Measurements from ENCODE around the gene ADAM19.
A peak's percentile ranks its signal among the peaks of the same experiment; 100 is the strongest.

ADAM19 gene

DNA sequence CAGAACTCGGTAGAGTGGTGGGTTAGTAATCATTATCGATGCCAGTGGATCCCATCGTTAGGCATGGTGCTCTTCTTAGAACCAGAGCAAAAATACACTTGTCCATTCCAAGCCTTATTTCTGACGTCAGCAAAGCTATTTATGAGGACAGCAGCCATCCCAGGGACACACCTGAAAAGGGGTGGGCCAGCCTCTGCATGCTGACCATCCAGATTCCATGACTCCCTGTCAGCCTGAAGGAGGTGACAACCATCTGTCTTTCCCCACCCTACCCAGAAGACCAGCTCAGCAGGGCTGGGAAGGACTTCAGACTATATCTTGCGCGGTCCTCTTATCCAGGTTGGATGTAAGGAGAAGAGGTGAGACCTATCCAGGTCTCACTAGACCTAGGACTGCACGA is 121.3 kb downstream of the ADAM19 start:
- Histone ChIP-seq H3K27me3 (ENCODE audit: control insufficient read depth, insufficient read depth, low read length) (no peaks in the 10 kb centered on the region), H2AFZ (no peak overlapping the region), H3K79me2 (no peaks in the 10 kb centered on the region), H3K27ac (no peak overlapping the region), H3K36me3 (ENCODE audit: control insufficient read depth, insufficient read depth, low read length) (no peaks in the 10 kb centered on the region), H3K4me3 (ENCODE audit: low read depth, low read length) (no peak overlapping the region), H3K4me2 (ENCODE audit: low read length) (no peak overlapping the region), H3K9ac (no peak overlapping the region), H3K9me3 (ENCODE audit: control insufficient read depth, low read length) (no peaks in the 10 kb centered on the region), H3K4me1 (peaks cover 2% of the 10 kb centered on the region)
- TF ChIP-seq, protein P1, sequence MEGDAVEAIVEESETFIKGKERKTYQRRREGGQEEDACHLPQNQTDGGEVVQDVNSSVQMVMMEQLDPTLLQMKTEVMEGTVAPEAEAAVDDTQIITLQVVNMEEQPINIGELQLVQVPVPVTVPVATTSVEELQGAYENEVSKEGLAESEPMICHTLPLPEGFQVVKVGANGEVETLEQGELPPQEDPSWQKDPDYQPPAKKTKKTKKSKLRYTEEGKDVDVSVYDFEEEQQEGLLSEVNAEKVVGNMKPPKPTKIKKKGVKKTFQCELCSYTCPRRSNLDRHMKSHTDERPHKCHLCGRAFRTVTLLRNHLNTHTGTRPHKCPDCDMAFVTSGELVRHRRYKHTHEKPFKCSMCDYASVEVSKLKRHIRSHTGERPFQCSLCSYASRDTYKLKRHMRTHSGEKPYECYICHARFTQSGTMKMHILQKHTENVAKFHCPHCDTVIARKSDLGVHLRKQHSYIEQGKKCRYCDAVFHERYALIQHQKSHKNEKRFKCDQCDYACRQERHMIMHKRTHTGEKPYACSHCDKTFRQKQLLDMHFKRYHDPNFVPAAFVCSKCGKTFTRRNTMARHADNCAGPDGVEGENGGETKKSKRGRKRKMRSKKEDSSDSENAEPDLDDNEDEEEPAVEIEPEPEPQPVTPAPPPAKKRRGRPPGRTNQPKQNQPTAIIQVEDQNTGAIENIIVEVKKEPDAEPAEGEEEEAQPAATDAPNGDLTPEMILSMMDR (IDR thresholded peaks at IDR 0.05) = no peak

DNA sequence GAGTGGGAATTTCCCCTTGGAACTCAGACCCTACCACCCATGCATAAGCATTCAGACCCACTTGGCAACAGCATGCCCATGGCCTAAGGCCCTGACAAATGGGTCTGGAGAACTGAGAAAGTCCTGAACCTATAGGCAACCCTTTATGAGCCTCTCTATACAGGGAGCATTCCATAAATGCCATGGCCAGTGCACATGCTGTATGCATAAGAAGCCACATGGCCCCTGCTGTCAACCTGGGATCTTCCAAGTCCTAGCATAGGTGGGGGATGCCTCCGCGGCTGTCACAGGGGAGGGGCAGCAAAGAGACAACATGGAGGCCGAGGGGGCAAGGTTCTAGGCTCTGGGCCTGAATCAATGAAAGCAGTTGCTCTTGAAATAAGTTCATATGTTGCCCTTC is 123.8 kb downstream of the ADAM19 start:
- Histone ChIP-seq H3K4me3 (ENCODE audit: low read depth, low read length) (no peak overlapping the region), H3K36me3 (ENCODE audit: control insufficient read depth, insufficient read depth, low read length) (no peaks in the 10 kb centered on the region), H3K27me3 (ENCODE audit: control insufficient read depth, insufficient read depth, low read length) (no peaks in the 10 kb centered on the region), H3K4me2 (ENCODE audit: low read length) (no peak overlapping the region), H3K79me2 (no peaks in the 10 kb centered on the region), H3K9ac (no peak overlapping the region), H2AFZ (no peak overlapping the region), H3K9me3 (ENCODE audit: control insufficient read depth, low read length) (no peaks in the 10 kb centered on the region), H3K4me1 (peaks cover 2% of the 10 kb centered on the region), H3K27ac (no peak overlapping the region)
- TF ChIP-seq, protein P1 (IDR thresholded peaks at IDR 0.05) = no peak

DNA sequence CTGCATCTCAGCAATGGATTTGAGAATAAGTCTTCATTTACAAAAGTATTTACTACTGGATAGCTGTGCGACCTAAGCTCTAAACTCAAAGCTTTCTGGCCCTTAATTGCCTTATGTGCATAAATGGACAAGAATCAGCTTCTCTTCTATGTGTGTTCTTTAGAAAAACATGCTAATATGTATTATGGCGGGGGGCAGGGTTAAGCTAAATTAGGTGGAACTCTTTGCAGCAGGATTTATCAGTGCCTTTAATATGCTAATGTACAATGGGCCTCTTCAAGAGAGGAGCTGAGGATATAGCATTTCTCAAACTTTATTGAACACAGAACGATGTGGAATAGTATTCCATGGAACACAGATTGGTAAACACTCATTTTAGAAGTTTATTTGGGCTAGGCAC is 125.6 kb downstream of the ADAM19 start:
- H3K36me3 ChIP-seq (ENCODE audit: control insufficient read depth, insufficient read depth, low read length) = no peaks in the 10 kb centered on the region
- no peaks in the 10 kb centered on the region for H3K27me3 ChIP-seq (ENCODE audit: control insufficient read depth, insufficient read depth, low read length)
- H3K79me2 ChIP-seq = no peaks in the 10 kb centered on the region
- H2AFZ ChIP-seq = peak overlapping the region; percentile 70
- no peak overlapping the region for H3K4me3 ChIP-seq (ENCODE audit: low read depth, low read length)
- TF ChIP-seq, protein P1 (IDR thresholded peaks at IDR 0.05) = no peak
- peaks cover 2% of the 10 kb centered on the region for H3K4me1 ChIP-seq
- H3K9me3 ChIP-seq (ENCODE audit: control insufficient read depth, low read length) = no peaks in the 10 kb centered on the region
- H3K27ac ChIP-seq = no peak overlapping the region
- H3K9ac ChIP-seq = no peak overlapping the region
- no peak overlapping the region for H3K4me2 ChIP-seq (ENCODE audit: low read length)

DNA sequence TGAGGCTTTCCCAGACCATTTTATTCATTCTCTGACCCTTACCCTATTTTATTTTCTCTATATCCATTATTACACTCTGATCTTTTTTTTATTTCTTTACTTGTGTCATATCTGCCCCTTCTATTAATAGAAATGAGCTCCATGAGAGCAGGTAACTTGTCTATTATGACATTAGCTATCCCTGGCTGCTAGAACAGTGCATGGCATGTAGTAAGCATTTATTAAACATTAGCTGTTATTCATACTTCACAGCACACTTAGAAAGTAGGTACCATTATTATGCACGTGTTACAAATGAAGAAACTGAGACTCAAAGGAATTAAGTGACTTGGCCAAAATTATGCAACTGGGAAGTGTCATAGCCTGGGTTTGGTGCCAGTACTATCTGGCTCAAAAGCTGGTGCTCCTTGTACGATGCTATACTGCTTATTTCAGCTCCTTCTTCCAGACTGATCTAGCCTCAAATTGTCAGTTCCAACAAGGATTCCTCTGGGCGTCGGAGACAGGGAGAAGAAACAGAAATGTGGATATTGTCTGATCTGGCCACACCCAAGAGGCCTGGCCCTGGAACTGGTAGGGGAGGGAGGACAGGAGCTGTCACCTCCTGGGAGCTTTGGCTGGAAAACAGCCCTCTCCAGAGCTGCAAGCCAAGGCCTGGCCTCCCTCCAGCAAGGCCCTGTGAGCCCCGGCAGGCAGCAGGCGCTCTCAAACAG is 126.4 kb downstream of the ADAM19 start:
- Histone ChIP-seq H3K27ac (no peak overlapping the region), H3K79me2 (no peaks in the 10 kb centered on the region), H3K36me3 (ENCODE audit: control insufficient read depth, insufficient read depth, low read length) (no peaks in the 10 kb centered on the region), H2AFZ (peak overlapping the region; percentile 70), H3K4me3 (ENCODE audit: low read depth, low read length) (no peak overlapping the region), H3K27me3 (ENCODE audit: control insufficient read depth, insufficient read depth, low read length) (no peaks in the 10 kb centered on the region), H3K4me1 (peaks cover 2% of the 10 kb centered on the region), H3K9ac (no peak overlapping the region), H3K4me2 (ENCODE audit: low read length) (no peak overlapping the region), H3K9me3 (ENCODE audit: control insufficient read depth, low read length) (no peaks in the 10 kb centered on the region)
- TF ChIP-seq, protein P1 (IDR thresholded peaks at IDR 0.05) = no peak

DNA sequence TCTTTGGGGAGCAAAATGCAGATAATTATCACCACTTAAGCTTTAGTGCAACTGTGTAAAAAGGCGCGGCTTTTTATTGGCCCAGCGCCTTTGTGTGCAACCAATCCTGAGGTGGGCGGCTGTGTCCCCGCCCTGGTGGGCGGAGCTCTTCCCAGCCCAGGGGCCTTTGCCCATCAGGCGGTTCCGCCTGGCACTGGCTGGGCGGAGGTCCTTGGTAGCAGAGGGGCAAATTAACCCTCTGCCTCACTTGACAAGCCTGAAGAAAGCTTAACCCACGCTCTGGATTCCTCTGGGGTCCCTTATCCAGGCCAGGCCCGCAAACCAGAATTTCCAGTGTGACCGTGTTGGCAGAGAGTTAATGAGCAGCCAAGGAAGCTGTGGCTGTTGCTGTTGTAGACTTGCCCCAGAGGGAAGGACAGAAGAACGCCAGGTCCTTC is 128.4 kb downstream of the ADAM19 start:
- Histone ChIP-seq H2AFZ (no peak overlapping the region), H3K9ac (no peak overlapping the region), H3K4me1 (peaks cover 2% of the 10 kb centered on the region), H3K27ac (no peak overlapping the region), H3K27me3 (ENCODE audit: control insufficient read depth, insufficient read depth, low read length) (no peaks in the 10 kb centered on the region), H3K4me2 (ENCODE audit: low read length) (no peak overlapping the region), H3K4me3 (ENCODE audit: low read depth, low read length) (no peak overlapping the region), H3K9me3 (ENCODE audit: control insufficient read depth, low read length) (no peaks in the 10 kb centered on the region), H3K36me3 (ENCODE audit: control insufficient read depth, insufficient read depth, low read length) (no peaks in the 10 kb centered on the region), H3K79me2 (no peaks in the 10 kb centered on the region)
- TF ChIP-seq, protein P1 (IDR thresholded peaks at IDR 0.05) = no peak

Data from parathyroid adenoma (tissue), 2 donors.